ENCODE results near the gene BPTF.
"Not testable (repeated sequence)": the region's sequence is repeated elsewhere in the genome, so short reads cannot be mapped to it uniquely, and the experiment has no call there.

Gene BPTF

DNA sequence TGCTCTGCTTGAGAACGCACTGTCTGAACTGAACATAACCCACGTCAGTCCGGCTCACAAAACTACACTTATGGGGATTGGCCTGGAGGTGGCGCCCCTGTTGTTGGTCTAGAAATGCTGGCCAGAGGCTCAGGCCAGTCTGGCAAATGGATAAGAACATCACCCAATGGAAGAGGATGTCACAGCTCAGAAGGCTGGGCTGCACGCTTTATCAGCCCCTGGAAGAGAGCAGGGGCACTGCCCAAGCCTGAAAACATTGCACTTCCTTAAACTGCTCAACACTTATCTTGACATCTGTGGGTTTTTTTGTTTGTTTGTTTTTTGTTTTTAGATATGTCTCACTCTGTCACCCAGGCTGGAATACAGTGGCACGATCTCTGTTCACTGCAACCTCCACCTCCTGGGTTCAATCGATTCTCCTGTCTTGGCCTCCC lies 24.8 kb upstream of the BPTF start:
- ChIA-PET CTCF (no interaction called here), POLR2A (ENCODE audit: low non-redundant PET) (no interaction called here)
- no peak for DNase-seq (ENCODE audit: low spot score)
- H3K27ac ChIP-seq = no peak overlapping the region
- TF ChIP-seq, protein P1, sequence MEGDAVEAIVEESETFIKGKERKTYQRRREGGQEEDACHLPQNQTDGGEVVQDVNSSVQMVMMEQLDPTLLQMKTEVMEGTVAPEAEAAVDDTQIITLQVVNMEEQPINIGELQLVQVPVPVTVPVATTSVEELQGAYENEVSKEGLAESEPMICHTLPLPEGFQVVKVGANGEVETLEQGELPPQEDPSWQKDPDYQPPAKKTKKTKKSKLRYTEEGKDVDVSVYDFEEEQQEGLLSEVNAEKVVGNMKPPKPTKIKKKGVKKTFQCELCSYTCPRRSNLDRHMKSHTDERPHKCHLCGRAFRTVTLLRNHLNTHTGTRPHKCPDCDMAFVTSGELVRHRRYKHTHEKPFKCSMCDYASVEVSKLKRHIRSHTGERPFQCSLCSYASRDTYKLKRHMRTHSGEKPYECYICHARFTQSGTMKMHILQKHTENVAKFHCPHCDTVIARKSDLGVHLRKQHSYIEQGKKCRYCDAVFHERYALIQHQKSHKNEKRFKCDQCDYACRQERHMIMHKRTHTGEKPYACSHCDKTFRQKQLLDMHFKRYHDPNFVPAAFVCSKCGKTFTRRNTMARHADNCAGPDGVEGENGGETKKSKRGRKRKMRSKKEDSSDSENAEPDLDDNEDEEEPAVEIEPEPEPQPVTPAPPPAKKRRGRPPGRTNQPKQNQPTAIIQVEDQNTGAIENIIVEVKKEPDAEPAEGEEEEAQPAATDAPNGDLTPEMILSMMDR (conservative IDR thresholded peaks at IDR 0.05; ENCODE audit: low read depth) = peak; percentile 56

DNA sequence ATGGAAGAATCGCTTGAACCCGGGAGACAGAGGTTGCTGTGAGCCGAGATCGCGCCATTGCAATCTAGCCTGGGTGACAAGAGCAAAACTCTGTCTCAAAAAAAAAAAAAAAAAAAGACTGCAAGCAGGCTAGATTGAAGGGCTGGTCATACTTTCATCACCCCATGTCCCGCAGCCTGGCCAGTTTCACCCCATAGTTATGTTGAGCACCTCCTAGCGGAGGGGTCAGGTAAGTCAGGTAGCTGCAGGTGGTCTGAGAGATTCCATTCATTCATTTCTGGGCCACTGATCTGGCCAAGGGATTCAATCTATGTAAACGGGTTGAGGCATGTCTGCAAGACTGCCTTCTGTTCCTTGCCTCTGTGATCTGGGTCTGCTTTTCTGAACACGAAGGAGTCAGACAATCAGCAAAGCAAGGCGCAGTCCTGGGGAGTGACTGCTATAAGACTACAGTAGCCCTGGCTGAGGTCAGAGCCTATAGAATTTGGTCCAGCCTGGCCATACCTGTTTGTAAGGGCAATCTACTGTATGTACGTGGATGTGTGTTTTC lies 23.6 kb upstream of the BPTF start:
- TF ChIP-seq, protein P1 (conservative IDR thresholded peaks at IDR 0.05; ENCODE audit: low read depth) = no peak; the same call in 1 of the 2 replicates
- H3K27ac ChIP-seq = no peak overlapping the region
- CTCF ChIA-PET = no interaction called here
- POLR2A ChIA-PET (ENCODE audit: low non-redundant PET) = no interaction called here
- DNase-seq (ENCODE audit: low spot score) = no peak

DNA sequence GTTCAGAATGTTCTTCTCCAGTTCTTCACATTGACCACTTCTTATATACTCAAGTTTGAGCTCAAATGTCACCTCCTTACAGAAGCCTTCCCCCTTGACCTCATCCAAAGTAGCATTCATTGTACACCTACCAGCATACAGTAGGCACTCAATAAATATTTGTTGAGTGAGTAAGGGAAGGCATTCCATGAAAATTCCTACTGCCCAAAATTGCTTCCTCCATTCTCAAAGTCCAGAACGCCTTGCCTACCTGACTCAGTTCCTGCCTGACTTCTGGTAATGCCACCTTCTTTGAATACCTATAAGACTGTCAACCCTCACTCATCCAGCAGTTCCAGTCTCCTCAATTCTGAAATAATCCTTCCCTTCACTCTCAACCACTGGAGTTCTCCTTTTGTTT lies 14.8 kb upstream of the BPTF start:
- ChIA-PET CTCF (no interaction called here), POLR2A (ENCODE audit: low non-redundant PET) (no interaction called here)
- H3K27ac ChIP-seq = no peak overlapping the region
- DNase-seq (ENCODE audit: low spot score) = no peak
- TF ChIP-seq, protein P1 (conservative IDR thresholded peaks at IDR 0.05; ENCODE audit: low read depth) = no peak

DNA sequence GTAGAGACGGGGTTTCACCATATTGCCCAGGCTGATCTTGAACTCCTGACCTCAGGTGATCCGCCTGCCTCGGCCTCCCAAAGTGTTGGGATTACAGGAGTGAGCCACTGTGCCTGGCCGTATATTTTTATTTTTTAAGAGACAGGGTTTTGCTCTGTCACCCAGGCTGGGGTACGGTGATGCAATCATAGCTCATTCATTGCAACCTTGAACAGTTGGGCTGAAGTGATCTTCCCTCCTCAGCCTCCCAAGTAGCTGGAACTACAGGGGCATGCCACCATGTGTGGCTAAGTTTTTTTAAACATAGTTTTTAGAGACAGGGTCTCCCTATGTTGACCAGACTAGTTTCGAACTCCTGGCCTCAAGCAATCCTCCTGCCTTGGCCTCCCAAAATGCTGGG lies 12.9 kb upstream of the BPTF start:
- POLR2A ChIA-PET (ENCODE audit: low non-redundant PET); CTCF ChIA-PET; H3K27ac ChIP-seq; DNase-seq (ENCODE audit: low spot score): not testable (repeated sequence)

DNA sequence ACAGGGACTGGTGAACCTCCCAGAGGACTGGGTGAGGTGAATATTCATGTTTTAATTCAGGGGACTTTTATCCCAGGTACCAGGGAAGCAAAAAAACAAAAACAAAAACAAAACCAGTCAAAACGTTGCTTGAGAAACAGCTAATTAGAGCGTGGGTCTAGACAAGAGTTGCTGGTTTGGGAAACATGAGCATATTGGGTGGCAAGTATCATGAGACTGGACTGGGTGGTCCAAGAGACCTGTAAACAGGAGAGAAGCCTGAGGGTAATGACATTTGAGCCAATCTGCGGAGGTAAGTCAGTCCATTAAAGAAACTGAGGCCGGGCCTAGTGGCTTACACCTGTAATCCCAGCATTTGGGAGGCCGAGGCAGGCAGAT lies 11.5 kb upstream of the BPTF start:
- ChIA-PET CTCF (no interaction called here), POLR2A (ENCODE audit: low non-redundant PET) (no interaction called here)
- DNase-seq (ENCODE audit: low spot score) = no peak
- TF ChIP-seq, protein P1 (conservative IDR thresholded peaks at IDR 0.05; ENCODE audit: low read depth) = no peak
- H3K27ac ChIP-seq = no peak overlapping the region

DNA sequence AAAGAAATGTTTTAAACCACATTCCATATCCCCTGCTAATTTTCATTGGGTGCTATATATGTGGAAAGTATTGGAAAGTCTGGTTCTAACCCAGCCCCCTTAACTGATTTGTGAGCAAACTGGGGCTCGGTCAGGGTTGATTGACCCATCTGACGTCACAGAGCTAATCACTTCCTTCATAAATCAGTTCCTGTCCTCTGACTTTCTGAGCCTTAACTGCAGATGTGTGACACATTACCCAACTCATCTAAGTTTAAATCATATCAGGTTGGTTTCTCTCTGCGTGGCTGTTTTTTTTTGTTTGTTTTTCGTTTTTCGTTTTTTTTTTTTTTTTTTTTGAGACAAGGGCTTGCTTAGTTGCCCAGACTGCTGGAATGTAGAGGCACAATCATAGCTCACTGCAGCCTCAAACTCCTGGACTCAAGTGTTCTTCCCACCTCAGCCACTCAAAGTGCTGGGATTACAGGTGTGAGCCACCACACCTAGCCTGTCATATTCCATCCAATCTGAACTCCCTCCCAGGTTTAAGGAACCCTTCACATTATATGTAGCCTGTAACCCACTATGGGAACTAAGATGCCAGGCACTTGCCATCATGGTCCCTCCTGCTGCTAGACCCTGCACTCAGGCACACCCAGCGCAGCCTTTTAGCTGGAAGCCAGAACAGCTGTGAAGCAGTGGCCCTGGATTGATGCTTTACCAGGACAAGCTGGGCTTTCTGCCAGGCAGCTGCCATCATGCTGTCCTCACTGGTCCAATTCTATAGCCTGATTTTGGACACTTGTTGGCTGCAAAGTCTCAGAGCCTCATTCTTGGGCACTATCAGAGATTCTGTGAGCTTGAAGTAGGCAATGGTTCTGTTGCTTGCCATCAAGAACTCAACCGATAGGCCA lies 6.9 kb upstream of the BPTF start:
- DNase-seq (ENCODE audit: low spot score) = no peak
- no peak overlapping the region for H3K27ac ChIP-seq
- TF ChIP-seq, protein P1 (conservative IDR thresholded peaks at IDR 0.05; ENCODE audit: low read depth) = no peak
- ChIA-PET CTCF (interaction anchor here (0.6 to 0.7 kb wide), 3 partner anchors 82 to 128 kb away, joined by 3 to 7 read pairs (median 3); no protein-coding TSS in a partner anchor), POLR2A (ENCODE audit: low non-redundant PET) (no interaction called here)

DNA sequence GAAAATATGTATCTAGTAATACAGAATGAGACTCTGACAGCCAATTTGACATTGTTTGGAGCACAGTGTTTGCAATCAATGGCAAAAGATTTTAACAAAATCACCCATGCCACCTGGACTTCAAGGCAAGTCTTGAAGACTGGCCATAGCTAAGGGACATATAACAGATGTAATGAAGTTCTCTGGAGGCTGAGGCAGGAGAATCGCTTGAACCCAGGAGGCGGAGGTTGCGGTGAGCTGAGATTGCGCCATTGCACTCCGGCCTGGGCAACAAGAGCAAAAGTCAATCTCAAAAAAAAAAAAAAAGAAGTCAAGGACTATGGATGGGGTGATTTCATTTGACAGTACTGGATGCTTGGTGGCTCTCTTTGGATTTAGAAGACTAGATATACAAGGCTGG lies 5.6 kb upstream of the BPTF start:
- no peak overlapping the region for H3K27ac ChIP-seq
- ChIA-PET CTCF (no interaction called here), POLR2A (ENCODE audit: low non-redundant PET) (no interaction called here)
- TF ChIP-seq, protein P1 (conservative IDR thresholded peaks at IDR 0.05; ENCODE audit: low read depth) = no peak
- no peak for DNase-seq (ENCODE audit: low spot score)

Measured in RWPE1 (cell line).